GM21825 (cell line): ENCODE results near the gene CDHR5.
"Not testable (repeated sequence)": the region's sequence is repeated elsewhere in the genome, so short reads cannot be mapped to it uniquely, and the experiment has no call there.

Experiments
- ATAC-seq: cut with Tn5 transposase; IDR thresholded peaks from one replicate; pipeline ENCODE4 v1.9.1; 2021; ENCODE audit warnings: mild to moderate bottlenecking, moderate library complexity; ENCODE audit not compliant: unreplicated experiment

The CDHR5 gene

GRCh38 chr11:589798-590197, 35.0 kb downstream of the CDHR5 start:
- no peak for ATAC-seq

DNA sequence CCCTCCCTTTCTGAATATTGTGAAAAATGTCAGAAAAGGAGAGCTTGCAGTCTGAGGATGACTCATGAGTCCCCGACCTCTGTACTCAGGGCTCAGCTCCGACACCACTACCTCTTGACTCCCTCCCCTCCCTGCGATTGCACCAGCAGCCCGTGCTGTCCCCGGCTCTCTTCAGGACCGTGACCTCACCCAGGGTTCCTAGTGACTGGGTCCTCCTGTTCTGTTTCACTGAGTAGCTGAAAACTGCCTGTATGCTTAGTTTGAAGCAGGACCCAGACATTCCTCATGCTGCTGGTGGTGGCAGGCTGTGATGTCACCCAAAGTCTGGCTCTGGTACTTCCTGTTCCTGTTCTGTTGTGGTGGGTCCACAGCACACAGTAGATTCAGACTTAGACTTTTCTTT, 36.8 kb downstream of the CDHR5 start:
- ATAC-seq: no peak

- ATAC-seq: no peak
These were observed 37.2 kb downstream of the CDHR5 start for GRCh38 chr11:587546-587945.

DNA sequence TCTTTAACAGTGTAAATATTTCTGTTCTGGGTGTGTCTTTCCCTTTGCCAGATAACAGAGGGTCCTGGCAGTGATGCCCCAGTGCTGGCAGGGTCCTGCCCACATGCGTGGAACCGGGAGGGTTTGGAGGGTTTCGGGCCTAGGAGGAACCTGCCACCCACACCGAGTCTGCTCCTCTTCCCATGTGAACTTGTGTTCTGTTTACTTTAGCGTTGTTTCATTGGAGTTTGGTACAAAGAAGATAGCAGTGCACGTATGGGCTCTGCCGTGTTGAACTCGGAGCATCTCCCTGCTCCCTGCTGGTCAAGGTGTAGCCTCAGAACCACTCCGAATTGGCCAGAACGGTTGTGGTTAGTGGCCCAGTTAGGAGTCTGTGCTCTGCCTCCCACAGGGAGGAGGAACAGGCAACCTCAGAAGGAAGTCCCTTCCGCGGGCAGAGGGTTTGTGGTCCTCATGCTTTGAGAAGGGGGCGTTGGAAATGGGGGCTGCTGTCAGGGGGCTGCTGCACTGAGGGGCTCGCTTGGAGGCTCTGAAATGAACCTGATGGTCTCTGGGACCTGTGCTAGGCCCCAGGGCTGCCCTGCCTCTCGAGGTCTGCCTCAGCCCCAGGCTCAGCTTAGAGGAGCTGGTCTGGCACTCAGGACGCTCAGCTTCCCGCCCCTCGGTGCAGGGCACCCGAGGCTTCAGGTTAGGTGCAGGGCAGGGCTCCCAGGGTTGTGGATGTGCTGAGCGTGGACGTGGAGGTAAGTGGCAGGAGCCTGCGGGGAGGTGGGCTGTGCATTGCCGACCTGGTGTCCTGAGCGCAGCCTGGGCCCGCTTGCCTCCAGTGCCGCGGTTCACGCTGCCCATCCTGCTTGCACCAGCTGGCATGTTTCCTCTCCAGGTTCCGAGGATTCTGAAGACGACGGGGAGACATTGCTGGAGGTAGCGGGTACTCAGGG, 38.1 kb downstream of the CDHR5 start:
- no peak for ATAC-seq

GRCh38 chr11:584287-584686, 40.5 kb downstream of the CDHR5 start:
- no peak for ATAC-seq

DNA sequence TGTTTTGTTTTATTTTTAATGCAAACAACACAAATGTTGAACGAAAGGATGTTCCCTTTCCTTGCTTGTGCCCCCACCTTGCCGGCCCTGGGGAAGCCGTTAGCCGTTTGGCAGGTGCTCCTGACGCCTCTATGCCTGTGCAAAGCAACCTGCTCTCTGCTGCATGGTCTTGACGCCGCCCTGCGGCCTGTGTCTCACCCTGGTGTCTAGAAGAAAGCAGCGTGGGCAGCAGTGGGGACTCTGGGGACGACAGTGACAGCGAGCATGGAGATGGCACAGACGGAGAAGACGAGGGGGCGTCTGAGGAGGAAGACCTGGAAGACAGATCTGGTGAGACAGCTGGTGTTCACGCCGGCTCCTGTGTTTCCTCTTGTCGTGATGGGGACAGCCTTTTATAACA, 43.0 kb downstream of the CDHR5 start:
- ATAC-seq: no peak

DNA sequence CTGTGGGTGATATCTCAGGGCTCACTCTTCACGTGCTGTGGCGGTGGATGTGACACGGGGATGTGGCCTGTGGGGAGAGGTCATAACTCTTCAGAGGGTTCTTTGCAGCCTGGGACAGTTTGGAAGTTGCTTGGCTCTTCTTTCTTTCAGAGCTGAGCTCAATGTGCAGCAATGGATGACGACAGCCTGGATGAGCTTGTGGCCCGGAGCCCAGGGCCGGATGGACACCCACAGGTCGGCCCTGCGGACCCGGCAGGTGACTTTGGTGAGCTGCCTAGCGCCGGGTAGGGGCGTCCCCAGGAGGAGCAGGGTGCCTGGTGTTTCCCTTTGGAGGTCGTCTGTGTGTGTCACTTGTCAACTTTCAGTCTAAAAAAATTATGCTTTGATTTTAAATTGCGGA, 43.4 kb downstream of the CDHR5 start:
- ATAC-seq: no peak

DNA sequence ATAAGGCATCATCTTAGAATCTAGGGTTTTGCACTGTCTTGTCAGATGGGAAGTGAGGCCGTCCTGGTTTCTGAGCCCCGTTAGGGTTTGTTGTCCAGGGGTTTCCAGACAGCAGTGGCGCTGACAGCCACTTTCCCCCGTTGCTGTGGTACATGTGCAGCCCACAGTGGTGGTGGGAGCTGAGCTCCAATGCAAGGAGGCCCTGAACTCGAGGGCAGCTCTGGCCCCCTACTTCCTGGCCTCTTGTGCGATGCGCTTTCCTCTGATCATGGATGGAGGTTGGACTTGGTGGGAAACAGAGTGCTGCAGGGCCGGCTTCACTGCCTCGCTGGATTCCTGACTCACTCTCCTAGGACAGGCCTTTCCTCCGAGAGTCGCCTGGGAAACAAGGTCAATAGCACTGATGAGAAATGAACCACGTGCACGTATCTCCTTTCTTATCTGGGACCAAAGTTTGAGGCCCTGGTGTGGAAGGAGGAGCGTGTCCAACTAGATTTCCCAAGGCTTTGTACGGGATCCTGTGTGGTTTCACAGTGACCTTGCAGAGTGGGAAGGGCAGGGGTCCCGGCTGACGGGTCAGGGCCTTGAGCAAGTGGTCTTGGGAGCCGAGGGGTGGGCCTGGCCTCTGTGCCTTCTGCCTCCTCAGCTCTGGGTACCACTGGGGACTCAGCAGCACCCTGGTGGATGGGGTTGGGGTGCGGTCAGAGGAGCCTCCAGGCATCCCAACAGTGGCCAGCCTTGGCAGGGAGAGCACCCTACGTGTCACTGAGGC, 44.7 kb downstream of the CDHR5 start:
- no peak for ATAC-seq

GRCh38 chr11:578276-579035, 46.3 kb downstream of the CDHR5 start:
- no peak for ATAC-seq

GRCh38 chr11:577611-577894, 47.2 kb downstream of the CDHR5 start:
- no peak for ATAC-seq

DNA sequence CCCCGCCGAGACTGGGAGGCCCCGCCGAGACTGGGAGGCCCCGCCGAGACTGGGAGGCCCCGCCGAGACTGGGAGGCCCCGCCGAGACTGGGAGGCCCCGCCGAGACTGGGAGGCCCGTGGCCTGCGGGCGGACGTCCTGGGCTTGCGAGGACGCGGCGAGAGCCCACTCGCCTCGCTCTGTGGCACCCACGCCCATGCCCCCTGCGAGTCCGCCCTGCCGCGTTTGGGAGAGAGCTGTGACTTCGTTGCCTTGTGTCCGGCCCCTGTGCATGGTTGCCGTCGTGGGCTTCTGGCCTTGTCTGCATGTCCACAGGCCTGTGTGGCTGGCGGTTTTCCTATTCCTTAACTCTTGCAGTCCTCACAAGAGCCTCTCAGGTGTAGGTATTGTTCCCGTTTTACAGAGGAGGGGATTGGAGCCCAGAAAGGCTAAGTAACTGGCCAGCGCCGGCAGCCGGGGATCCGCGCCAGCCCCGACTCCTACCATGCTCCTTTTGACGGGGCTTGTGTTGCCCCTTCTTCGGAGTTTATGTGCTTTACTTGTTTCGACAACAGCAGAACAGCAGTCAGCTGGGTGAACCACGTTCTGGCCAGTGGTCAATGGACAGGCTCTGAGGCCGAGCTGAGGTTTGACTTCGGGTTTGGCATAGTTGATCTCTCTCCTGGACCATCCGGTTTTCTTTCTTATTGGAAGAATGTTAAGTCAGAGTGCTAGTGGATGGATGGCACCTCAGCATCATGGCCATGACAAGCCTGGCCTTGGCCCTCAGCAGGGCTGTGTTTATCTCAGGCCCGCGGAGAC, 47.7 kb downstream of the CDHR5 start:
- no peak for ATAC-seq

DNA sequence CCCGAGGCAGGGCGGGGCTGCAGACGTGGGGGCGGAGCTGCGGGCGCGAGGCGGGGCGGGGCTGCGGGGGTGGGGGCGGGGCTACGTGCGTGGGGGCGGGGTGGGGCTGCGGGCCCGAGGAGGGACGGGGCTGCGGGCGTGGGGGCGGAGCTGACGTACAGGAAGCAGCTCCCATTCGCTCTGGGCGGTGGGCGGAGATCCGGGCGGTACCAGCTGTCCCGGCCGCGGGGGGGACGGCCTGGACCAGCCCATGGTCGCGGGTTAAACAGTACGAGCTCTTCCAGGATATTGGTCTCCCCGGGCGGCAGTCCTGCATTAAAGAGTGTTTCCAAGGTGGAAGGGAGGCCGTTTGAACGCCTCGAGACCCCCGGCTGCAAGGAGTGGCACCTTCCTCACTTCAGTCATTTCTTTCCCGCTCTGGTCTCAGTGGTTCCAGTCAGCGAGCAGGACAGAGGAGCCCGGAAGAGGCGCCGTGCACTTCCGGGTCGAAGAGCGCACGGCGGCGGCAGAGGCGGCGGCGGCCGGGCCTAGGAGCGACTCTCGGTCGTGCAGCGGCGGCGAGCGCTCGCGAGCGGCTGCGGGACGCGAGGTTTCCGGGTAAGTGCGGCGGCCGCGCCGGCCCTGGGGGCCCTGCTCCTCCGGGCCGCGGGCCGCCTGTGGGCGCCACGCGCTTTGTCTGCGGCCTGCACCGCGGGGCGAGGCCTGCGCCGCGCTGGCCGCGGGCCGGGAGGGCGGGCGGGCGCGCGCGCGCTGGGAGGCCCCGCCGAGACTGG, 48.6 kb downstream of the CDHR5 start, which contains the start of gene PHRF1:
Gene PHRF1, plus strand, starts transcription at position 475 of the 773 bp plus-strand sequence. CDS start 5,043 bp downstream, outside the sequence.
- peak; percentile 75 for ATAC-seq

DNA sequence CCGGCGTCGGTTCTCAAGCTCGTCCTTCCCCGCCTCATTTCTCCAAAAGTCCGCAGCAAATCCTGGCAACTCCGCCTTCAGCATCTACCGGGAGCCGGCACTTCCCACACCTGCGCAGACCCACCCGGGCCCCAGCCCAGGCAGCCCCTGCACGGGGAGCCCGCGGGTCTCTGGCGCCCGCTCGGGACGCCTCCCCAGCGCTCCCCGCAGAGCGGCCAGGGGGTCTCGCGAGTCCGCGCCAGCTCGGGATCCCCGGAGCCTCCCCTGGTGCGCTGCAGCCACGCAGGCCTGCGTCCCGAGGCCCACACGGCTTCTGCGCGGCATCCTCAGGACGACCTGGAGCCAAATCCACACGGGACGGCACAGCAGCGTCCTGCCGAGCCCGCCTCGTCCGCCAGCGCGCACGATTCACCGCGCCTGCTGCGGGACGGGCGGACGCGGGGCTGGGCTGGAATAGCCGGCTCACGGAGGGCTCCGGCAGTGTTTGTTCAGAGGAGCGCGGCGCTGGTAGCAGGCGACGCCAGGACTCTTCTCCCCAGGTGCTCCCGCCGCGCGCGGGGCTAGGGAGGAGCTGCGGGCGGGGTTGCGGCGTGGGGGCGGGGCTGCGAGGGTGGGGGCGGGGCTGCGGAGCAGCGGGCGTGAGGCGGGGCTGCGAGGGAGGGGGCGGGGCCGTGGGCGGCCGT, 49.3 kb downstream of the CDHR5 start:
- peak; percentile 40 for ATAC-seq

GRCh38 chr11:574632-575312, 50.0 kb downstream of the CDHR5 start:
- peak; percentile 1 for ATAC-seq

DNA sequence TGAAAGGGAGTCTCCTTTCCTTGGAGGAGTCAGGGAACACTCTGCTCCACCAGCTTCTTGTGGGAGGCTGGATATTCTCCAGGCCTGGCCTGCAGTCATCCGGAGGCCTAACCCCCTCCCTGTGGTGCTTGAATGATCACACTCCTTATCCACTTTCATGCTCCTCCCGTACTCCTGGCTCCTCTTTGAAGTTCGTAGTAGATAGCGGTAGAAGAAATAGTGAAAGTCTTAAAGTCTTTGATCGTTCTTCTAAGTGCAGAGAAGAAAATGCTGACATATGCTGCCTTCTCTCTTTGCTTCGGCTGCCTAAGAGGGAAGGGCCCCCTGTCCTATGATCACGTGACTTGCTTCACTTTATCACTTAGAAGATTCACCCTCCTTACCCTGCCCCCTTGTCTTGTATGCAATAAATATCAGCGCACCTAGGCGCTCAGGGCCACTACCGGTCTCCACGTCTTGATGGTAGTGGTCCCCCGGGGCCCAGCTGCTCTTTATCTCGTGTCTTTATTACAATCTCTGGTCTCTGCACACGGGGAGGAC, 50.7 kb downstream of the CDHR5 start:
- ATAC-seq: not testable (repeated sequence)

DNA sequence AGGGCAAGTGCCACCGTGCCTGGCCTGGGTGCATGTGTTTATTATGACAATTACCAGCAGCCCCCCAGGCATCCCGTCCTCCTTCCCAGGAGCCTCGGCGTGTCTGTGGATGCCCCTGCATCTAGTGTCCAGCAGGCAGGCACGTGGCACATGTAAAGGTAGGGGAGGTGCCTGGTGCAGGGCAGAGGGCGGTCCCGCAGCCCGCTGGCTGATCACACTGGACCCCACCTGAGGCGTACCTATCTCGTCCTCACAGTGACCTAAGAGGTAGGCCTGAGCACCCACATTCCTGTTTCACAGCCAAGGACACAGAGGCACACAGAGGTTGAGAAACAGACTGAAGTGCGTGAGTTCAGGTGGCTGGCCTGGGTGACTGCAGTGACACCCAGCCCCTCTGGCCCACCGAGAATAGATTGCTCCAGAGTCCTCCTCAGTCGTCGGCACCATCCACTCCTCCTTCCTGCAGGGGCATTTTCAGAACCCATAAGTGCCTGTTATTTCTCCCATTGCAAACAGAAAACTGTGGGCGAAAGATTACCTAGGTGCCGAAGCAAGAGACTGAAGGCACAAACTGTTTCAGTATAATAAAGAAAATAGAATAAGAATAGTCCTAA, 51.5 kb downstream of the CDHR5 start:
- no peak for ATAC-seq

GRCh38 chr11:571802-572185, 53.0 kb downstream of the CDHR5 start:
- no peak for ATAC-seq
